Fibroblast of skin of right quadriceps (primary cell): ENCODE measurements around the gene DNAJC1.
"Not testable (repeated sequence)": the region's sequence is repeated elsewhere in the genome, so short reads cannot be mapped to it uniquely, and the experiment has no call there.

Source experiments
- DNase-seq: peaks from one replicate; pipeline ENCODE4 v3.0.0-alpha.2; 2013

The DNAJC1 gene

GRCh38 chr10:22003177-22003963 is at the start of gene DNAJC1:
Gene DNAJC1 (minus strand): TSS chr10:22003730. CDS start chr10:22003434, 296 bp downstream.
- peak; percentile 94 for DNase-seq

GRCh38 chr10:22053048-22053447 is 49.5 kb upstream of the DNAJC1 start:
- no peak for DNase-seq

GRCh38 chr10:22049635-22050034 is 46.1 kb upstream of the DNAJC1 start:
- peak; percentile 38 for DNase-seq

GRCh38 chr10:22047812-22048211 is 44.3 kb upstream of the DNAJC1 start:
- DNase-seq = no peak

GRCh38 chr10:22043327-22043633 is 39.8 kb upstream of the DNAJC1 start:
- DNase-seq = no peak

GRCh38 chr10:22042557-22043326 is 39.2 kb upstream of the DNAJC1 start:
- DNase-seq = no peak

- no peak for DNase-seq
Measured at GRCh38 chr10:22034333-22034732, 30.8 kb upstream of the DNAJC1 start.

GRCh38 chr10:22032268-22032667 is 28.7 kb upstream of the DNAJC1 start:
- DNase-seq = not testable (repeated sequence)

GRCh38 chr10:22030421-22030820 is 26.9 kb upstream of the DNAJC1 start:
- DNase-seq = no peak

GRCh38 chr10:22029445-22030236 is 26.1 kb upstream of the DNAJC1 start:
- DNase-seq = no peak

GRCh38 chr10:22027364-22028238 is 24.1 kb upstream of the DNAJC1 start:
- DNase-seq = no peak

- DNase-seq = no peak
Measured at GRCh38 chr10:22026287-22026686, 22.8 kb upstream of the DNAJC1 start.

- DNase-seq = no peak
Measured at GRCh38 chr10:22023508-22023907, 20.0 kb upstream of the DNAJC1 start.

GRCh38 chr10:22022257-22023032 is 18.9 kb upstream of the DNAJC1 start:
- no peak for DNase-seq

- DNase-seq = not testable (repeated sequence)
Measured at GRCh38 chr10:22021144-22021543, 17.6 kb upstream of the DNAJC1 start.

- DNase-seq = no peak
Measured at GRCh38 chr10:22017283-22018020, 13.9 kb upstream of the DNAJC1 start.

GRCh38 chr10:22016046-22016705 is 12.6 kb upstream of the DNAJC1 start:
- peak; percentile 25 for DNase-seq

- no peak for DNase-seq
Measured at GRCh38 chr10:22010973-22011408, 7.5 kb upstream of the DNAJC1 start.

- DNase-seq = no peak
Measured at GRCh38 chr10:22010539-22010938, 7.0 kb upstream of the DNAJC1 start.

- no peak for DNase-seq
Measured at GRCh38 chr10:22006379-22006884, 2.9 kb upstream of the DNAJC1 start.
